Inflammatory macrophage (primary cell): ENCODE measurements around the gene BARHL2.

Experiments used
- DNase-seq, 2 donors: peaks; one replicate each; pipeline ENCODE4 v3.0.0-alpha.2; 2020 to 2022

Gene BARHL2

GRCh38 chr1:90724926-90725656 is 8.0 kb upstream of the BARHL2 start:
- no peak for DNase-seq

DNA sequence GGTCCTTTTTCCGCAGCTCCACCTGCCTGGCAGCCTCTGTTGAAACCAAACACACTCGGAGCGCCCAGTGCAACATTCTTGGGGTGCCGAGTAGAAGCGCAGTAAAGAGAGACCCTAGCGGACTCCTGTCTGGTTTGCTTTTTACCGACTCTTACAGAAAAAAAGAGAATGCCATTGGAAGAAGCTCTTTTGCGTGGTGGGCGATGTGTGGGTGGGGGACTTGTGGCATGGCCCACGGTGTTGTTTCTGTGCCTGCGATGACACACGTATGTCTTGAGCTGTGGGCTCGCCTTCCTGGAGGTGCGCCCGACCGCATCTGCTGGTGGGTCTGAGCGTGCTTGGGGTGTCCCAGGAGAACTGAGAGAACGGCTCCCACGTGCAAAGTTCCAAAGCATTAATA is 7.3 kb upstream of the BARHL2 start:
- DNase-seq, result no peak

DNA sequence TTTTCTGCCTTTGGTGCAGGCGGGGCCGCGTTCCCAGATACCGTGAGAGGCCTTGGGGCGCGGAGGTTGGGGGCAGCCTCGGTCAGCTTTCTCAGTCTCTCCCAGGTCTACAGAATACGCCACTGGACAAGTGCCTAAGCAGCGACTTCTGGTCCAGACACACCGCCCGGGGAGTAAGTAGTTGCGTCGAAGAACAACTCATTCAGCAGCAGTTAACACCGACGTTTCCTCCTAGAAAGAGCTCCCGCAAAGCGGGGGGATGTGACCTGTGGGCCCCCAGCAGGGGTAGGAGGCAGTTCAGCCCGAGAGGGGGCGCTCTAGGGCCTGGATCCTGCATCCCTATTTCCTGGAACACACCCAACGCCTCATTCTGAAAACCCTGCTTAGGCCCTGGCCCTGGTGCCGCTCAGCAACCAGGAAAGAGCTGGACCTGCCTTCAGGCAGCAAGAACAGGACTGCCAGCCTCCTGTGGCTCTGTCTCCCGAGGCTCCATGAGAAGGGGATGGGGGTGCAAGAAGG is 6.5 kb upstream of the BARHL2 start:
- no peak for DNase-seq

- DNase-seq, result no peak
Measured at GRCh38 chr1:90722874-90723589, 5.9 kb upstream of the BARHL2 start.

GRCh38 chr1:90721210-90722194 is 4.4 kb upstream of the BARHL2 start:
- DNase-seq, result peak; percentile 53 to 54

DNA sequence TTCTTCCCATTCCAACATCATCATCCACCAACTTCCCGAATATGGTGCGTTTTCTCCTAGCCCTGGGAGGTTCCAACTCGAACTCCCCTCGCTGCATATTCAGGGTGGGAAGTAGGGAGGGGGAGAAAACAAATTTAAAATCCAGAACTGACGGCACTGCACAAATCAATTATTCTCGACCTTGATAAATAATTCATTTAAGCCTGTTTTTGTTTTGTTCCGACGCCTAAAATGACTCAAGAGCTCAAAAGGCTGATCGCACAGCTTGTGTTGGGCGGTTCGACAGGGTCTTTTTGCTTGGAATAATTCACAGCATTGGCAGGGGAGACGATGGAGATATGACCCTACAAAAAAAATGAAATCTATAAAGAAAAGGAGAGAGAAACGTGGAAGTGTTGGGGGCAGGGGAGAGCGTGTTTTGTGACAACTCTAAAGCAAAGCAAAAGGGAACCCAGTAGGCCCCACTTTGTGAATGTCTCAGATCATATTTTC is 3.1 kb upstream of the BARHL2 start:
- no peak for DNase-seq

DNA sequence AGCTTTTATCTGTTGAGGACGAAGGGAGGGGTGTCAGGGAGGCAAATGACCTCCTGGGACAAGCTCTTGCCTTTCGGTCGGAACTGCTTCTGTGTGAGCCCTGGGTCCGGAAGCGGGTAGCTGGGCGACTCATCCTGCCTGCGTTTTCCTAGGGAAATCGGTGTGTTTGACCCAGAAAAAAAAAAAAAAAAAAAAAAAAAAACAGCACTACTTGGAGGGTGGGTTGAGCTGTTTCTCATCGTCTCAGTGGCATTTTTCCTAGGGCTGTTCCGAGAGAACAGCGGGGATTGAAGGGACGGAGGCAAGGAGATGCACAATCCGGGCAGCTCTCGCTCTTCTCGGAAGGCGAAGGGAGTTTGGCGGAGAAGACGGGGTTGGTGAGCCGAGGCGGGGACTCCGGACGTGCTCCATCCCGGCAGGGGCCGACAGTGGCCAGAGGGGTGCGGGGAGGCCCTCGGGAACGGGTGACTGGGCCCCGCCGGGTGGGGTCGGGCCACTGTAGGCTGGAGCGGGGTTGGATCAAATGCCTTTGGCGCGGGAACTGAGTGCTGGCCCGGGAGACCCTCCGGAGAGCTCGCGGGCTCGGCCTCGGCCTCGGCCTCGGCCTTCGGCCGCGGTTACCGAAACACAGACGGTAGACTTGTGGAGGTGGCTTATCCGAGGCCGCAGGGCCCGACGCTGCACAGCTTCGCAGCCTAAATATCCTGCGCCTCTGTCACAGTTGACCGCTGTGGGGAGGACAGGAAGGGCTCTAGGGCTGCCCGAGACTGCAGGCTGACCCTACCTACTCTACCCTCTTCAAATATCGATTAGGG is 2.4 kb upstream of the BARHL2 start:
- no peak for DNase-seq

GRCh38 chr1:90718411-90719329 is 1.6 kb upstream of the BARHL2 start:
- no peak for DNase-seq

GRCh38 chr1:90717665-90718410 is 736 bp upstream of the BARHL2 start:
- DNase-seq, result no peak

DNA sequence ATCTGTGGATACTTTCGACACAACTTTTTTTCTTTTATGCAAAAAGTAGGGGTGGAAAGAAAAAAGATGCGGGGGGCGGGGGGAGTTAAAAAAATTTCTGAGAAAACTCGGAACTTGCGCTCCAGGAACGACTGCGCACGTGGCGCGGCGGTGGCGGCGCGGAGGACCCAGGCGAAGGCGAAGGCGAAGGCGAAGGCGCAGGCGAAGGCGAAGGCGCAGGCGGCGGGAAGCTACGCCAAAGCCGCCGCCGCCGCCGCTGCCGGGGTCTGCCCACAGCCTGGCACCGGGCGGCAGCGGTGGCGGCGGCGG is 208 bp upstream of the BARHL2 start:
- DNase-seq, result no peak

- DNase-seq, result no peak
Measured at GRCh38 chr1:90716243-90716551, 905 bp downstream of the BARHL2 start.

- no peak for DNase-seq
Measured at GRCh38 chr1:90715309-90715708, 1.8 kb downstream of the BARHL2 start.

GRCh38 chr1:90714521-90714951 is 2.6 kb downstream of the BARHL2 start:
- DNase-seq, result no peak

GRCh38 chr1:90713741-90714509 is 3.2 kb downstream of the BARHL2 start:
- no peak for DNase-seq

DNA sequence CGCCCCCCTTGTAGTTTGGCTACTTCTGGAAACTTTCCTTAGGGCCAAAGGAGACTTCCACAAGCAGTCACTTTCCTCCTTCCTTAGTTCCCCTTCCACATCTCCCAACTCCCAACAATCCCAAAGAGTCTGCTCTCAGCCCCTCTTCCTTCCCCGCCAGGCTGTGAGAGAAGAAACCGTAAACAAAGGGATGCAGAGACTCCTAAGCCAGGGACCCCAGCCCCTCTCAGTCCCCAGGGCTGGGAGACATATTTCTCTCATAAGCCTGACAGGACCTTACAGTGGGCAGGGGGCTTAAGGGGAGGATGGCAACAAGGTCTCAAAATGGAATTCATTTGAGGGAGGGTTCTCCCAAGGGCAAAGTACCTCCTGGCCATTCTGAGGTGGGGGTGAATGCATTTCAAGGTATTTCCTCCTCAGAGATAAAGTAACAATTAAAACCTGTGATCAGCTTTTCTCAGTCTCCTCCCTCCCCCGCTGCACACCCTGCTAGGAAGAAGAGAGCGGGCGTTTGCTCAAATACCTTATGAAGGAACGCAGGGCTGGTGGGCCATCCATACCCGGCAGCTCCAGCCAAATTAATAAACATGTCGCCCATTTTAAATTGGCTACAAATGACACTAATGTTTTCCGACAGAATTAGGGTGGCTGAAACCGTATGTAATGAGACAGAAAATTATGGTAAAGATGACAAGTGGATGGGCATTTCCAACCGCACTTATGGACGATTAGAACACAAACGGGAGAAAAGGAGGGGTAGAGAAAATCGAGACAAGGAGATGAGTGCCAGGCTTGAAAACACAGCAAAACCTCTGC is 4.0 kb downstream of the BARHL2 start:
- DNase-seq, result no peak

DNA sequence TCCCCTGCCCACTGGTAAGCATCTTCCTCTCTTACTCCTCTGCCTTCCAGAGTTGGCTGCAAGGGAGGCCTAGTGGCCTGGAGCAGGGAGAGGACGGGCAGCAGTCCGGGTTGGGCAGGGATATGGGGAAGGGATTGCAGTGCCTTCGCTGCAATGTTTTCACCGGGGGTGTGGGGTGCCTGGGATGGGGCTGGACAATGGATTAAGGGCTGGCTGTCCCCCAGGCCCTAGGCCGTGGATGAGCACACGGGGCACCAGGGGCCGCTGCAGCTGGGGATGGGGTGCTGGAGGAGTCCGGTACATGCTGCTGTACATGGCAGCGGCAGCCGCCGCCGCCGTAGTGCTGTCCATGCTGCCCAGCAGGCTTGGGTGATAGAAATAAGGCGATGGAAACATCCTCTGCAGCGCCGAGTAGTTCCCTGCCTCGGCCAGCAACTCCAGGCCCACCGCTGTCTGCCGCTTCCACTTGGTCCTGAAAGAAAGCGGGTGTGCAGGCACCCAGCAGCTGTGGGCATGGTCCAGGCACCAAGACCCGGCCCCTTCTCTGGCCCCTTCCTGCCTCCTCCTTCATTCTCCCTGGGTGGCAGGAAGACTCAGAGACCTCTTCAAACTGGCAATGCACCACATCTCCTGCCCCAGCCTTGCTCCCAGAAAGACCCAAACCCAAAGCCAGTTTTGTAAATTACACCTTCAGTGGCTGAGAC is 4.8 kb downstream of the BARHL2 start:
- DNase-seq, result no peak

DNA sequence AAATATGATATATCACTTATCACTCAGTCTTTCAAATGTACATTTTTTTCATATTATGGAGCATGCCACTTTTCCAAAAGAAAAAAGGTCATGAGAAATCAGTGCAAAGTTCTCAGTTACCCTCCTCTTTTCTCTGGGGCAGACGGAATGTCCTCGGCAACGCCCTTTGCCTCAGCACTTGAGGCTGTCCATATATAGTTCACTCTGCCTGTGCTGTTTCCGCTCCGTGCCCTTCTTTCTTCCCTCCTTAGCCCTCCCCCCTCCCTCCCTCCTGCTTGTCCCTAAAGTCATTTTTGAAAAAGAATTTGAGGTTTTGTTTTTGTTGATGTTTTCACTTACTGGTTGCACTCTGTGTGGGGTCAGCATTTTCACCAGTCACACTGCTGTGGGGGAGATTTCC is 5.4 kb downstream of the BARHL2 start:
- no peak for DNase-seq
